ENCODE data around the gene EYA4. TPM values are rescaled to one million over a fixed set of nuclear protein-coding genes. Genes with fewer than 3 reads are reported as not detected.
A peak's percentile ranks its signal among the peaks of the same experiment; 100 is the strongest.

Gene EYA4
- polyA plus RNA-seq, 4 donors, result 9.3 to 19.3 (median 17.9) TPM

- DNase-seq (ENCODE audit: low read depth in 4 of 4, low spot score in 3 of 4), result no peak
Observed at GRCh38 chr6:133340557-133340956, 99.4 kb downstream of the EYA4 start.

DNA sequence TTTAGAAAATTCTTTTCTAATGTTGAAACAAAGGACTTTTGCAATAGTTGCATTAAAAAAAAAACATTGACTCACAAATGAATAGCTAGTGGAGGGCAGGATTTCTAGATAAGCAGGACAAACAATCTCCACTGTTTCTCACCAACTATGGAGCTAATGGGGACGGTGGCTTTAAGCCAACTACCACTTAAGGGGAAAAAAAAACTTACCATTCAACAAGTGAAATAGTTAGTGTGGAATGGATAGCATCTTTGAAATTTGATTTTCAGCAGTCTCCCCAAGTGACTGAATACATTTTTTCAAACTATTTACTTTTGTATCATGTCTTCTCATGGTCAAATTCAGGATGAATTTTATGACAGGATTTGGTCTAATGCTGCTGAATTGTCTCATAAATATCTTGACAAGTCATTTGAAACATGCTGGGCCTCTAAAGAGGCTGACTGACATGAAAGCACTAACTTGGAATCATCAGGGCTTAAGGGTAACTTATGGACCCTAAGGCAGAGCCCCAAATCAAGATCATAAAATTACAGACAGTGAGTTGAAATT is 100.5 kb downstream of the EYA4 start:
- no peak for DNase-seq (ENCODE audit: low read depth in 4 of 4, low spot score in 3 of 4)

- DNase-seq (ENCODE audit: low read depth in 4 of 4, low spot score in 3 of 4), result no peak
Observed at GRCh38 chr6:133343220-133343619, 102.1 kb downstream of the EYA4 start.

- DNase-seq (ENCODE audit: low read depth in 4 of 4, low spot score in 3 of 4), result no peak
Observed at GRCh38 chr6:133348846-133349245, 107.7 kb downstream of the EYA4 start.

- no peak for DNase-seq (ENCODE audit: low read depth in 4 of 4, low spot score in 3 of 4)
Observed at GRCh38 chr6:133350928-133351327, 109.8 kb downstream of the EYA4 start.

DNA sequence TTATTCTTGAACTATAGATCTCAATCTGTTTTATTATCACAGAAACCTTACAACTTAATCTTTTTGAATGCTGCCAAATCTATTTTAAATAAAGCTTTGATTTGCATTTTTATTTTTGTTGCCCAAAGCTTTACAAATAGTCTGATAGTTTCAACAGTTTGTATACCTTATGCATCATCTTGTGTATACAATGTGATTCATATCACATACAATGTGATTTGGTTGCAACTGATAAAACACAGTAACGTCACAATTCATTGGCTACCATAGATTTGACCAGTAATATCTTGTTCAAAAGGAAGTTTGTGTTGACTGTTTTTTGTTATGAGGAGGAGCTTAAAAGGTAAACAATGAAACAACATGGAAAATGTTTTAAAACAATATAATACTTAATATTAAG is 110.9 kb downstream of the EYA4 start:
- no peak for DNase-seq (ENCODE audit: low read depth in 4 of 4, low spot score in 3 of 4)

GRCh38 chr6:133353061-133353460 is 111.9 kb downstream of the EYA4 start:
- DNase-seq (ENCODE audit: low read depth in 4 of 4, low spot score in 3 of 4), result no peak

DNA sequence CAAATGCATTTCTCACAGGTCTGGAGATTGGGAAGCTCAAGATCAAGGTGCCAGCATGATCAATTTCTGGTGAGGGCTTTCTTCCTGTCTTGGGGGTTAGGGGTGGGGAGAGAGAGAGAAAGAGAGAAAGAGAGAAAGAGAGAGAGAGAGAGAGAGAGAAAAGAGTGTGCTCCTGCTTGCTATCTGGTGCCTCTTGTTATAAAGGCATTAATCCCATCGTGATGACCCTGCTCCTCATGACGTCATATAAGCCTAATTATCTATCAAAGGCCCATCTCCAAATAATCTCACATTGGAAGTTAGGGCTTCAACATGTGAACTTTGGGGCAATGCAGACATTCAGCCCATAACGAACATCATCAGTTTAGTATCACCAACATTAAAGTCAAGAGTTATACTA is 114.8 kb downstream of the EYA4 start:
- no peak for DNase-seq (ENCODE audit: low read depth in 4 of 4, low spot score in 3 of 4)

DNA sequence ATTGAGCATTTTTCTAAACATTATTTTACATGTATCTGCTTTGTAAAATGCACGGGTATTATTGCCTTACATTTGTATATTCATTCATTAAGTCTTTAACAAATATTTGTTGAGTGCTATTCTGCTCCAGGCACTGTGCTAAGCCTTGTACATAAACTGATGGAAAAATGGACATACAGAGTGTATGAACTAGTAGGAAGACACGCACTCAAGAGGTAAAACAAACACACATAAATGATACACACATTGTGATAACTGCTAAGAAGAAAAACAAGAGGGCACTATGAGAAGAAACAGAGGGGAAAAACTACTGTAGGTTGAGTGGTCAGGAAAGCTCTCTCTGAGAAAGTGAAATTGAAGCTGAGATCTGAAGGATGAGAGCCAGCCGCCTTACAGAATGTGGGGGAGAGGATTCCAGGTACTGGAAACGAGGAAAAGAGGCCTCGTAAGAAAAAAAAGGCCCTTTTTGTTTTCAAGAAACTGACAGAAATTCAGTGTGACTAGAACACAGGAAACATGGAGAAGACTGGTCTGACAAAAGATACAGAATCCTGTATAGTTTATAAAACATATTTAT is 117.5 kb downstream of the EYA4 start:
- peak in 1 of 4 donors; percentile 15 for DNase-seq (ENCODE audit: low read depth in 4 of 4, low spot score in 3 of 4)

DNA sequence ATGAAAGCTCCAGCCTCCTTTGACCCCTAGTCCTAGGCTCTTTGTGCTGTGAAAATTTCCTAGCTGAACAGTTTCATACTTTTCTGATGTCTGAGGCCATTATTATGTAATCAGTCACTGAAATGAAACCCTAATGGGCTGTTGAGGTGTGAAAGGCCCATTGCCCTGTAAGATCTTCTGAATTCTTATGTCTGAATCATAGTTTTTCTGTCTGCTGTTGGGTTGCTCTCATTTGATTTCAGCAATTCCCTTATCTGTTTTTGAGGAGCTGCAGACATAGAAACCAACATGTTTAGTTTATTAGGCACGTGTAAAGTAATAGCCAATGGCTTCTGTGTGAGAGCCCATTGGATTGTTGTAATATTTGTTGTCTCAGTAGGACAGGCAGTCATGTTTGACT is 118.1 kb downstream of the EYA4 start:
- no peak for DNase-seq (ENCODE audit: low read depth in 4 of 4, low spot score in 3 of 4)

DNA sequence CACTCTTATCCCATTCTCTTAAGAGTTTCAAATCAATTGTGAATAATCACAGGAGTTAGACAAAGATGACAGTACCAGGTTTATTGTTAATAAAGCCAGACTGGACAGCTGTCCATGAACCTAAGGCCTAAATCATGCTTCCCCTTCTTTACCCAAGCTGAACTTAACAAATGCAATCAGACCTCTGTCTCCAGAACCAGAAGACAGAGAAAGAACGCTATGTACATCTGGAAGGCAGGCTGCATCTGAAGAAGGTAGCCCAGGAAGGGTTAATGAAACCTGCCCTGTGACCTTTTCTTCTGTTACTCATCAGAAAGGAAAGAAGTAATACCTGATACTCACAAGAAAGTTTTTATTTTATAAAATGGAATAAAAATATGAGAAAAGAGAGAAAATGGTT is 118.6 kb downstream of the EYA4 start:
- DNase-seq (ENCODE audit: low read depth in 4 of 4, low spot score in 3 of 4), result no peak

DNA sequence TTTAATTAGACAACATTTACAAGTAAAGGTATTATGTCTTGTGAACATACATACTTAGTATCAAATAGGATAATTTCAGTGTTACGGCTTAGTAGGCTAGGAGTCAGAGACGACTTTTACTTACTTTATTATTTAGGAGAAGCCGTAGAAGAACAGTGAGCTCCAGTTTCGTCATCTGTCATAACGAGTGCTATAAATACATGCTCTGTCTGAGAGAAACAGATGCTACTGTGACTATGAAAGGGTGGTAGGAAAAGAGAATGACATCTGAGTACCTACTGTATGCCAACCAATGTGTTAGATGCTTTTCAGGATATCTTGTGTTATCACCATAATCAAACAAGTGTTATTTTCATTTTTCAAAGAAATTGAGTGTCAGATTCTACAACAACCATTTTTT is 119.0 kb downstream of the EYA4 start:
- no peak for DNase-seq (ENCODE audit: low read depth in 4 of 4, low spot score in 3 of 4)

DNA sequence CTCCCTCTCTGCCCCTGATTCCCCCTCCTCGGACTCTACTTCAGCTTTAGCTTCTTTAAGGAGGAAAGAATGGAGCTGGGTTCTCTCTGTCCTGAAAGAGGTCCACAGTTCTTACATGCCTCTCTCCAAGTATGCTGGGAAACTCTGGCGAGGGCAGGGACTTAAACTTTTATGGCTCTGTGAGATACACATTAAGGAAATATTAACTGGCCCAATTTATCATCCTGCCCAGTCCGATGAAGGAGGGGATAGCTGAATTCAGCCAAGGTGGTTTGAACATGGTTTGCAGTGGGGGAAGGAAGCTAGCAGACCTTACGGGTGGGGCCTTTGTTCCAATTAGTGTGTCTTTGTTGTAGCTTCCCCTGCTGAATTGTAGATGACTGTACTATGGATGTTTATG is 121.7 kb downstream of the EYA4 start:
- DNase-seq (ENCODE audit: low read depth in 4 of 4, low spot score in 3 of 4), result no peak

GRCh38 chr6:133368664-133369063 is 127.5 kb downstream of the EYA4 start:
- no peak for DNase-seq (ENCODE audit: low read depth in 4 of 4, low spot score in 3 of 4)

GRCh38 chr6:133369773-133370272 is 128.7 kb downstream of the EYA4 start:
- no peak for DNase-seq (ENCODE audit: low read depth in 4 of 4, low spot score in 3 of 4)

DNA sequence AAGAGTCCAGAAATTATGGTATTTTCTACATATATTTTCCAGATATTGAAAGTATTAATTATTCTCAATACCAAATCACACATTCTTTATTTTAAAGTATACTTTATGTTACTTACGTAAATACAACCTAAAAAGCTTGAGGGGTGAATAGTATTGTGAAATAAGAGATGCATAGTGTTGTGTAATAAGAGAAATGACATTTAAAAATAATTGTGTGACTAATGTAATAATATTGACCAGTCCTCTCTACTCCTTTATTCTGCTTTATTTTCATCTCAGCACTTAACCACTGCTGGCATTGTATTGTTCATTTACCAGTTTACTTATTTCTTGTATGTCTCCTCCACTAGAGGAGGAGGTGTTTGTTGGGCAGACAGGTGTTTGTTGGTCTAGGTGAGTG is 135.6 kb downstream of the EYA4 start:
- DNase-seq (ENCODE audit: low read depth in 4 of 4, low spot score in 3 of 4), result no peak

DNA sequence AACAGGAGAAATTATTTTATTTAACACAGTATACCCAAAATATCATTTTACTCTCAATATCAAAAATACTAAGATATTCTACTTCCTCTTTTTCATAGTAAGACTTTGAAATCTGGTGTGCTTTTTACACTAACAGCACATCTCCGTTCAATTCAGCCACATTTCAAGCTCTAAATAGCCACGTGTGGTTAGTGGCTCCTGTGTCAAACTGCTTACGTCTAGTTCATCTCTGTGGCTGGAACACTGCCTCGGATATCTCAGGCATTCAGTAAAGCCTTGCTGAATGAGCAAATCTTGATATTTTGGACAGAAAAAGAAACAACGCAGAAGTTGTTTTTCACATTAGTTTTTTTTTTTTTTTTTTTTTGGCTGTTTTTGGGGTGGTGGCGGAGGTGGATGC is 136.1 kb downstream of the EYA4 start:
- DNase-seq (ENCODE audit: low read depth in 4 of 4, low spot score in 3 of 4), result no peak

DNA sequence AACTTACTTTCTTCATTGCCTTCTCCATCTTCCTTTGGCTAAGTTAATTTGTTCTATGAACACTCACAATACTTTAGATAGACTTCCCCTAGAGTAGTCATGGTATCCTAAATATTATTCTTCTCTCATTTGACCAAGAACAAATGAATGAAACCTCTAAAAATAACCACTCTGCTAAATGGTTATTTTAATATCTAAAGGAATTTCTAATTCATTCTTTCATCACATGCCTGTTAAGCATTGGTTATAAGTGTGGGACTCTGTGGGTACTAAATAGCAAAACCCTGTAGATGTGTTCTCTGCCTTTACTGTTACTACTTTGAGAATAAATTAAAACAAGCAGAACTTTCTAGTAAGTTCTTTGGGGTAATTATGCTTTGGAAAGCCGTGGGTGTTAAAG is 138.9 kb downstream of the EYA4 start:
- DNase-seq (ENCODE audit: low read depth in 4 of 4, low spot score in 3 of 4), result no peak

DNA sequence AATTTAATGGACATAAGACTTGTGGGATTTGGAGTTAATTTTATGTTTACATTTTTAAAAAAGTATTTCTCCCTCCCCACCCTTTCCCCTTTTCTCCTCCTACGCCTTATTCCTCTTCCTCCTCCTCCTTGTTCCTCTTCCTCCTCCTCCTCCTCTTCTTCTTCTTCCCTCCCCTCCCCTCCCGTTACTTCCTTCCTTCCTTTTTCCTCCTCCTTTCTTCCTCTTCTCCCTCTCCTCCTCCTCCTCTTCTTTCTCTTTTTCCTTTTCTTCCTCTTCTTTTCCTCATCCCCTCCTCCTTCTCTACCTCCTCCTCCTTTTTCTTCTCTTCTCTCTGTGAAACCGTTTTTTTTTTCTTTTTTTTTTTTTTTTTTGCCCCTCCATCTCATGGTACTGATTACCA is 139.6 kb downstream of the EYA4 start:
- DNase-seq (ENCODE audit: low read depth in 4 of 4, low spot score in 3 of 4), result no peak

- DNase-seq (ENCODE audit: low read depth in 4 of 4, low spot score in 3 of 4), result no peak
Observed at GRCh38 chr6:133388731-133389130, 147.6 kb downstream of the EYA4 start.

- no peak for DNase-seq (ENCODE audit: low read depth in 4 of 4, low spot score in 3 of 4)
Observed at GRCh38 chr6:133390168-133390567, 149.0 kb downstream of the EYA4 start.

DNA sequence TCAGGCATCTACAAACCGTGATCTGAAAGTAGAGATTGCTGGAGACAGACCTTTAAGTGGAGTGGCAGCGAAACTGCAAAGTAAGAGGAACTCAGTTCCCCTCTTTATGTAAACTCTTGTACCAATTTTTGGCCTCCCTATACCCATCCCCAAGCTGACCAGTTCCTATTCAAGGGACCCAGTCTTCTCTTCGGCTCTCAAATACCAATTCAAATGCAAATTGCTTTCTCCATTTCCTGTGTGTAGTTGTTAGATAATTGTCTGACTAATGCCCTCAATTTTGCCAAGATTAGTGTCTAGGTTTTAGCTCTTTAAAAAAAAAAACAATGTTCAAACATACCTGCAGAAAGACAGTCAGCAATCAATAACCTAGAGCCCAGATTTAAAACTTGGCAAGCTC is 150.9 kb downstream of the EYA4 start:
- DNase-seq (ENCODE audit: low read depth in 4 of 4, low spot score in 3 of 4), result no peak

- DNase-seq (ENCODE audit: low read depth in 4 of 4, low spot score in 3 of 4), result no peak
Observed at GRCh38 chr6:133392641-133393040, 151.5 kb downstream of the EYA4 start.

Measured in right renal pelvis (tissue), 4 donors.